ENCODE data around the gene KATNIP. TPM values are rescaled to one million over a fixed set of nuclear protein-coding genes. Genes with fewer than 3 reads are reported as not detected.

KATNIP gene
- total RNA-seq, result 10 to 100 TPM in 1 of 2 experiments, 1 to 10 TPM in 1; 9.8 to 13.7 TPM

DNA sequence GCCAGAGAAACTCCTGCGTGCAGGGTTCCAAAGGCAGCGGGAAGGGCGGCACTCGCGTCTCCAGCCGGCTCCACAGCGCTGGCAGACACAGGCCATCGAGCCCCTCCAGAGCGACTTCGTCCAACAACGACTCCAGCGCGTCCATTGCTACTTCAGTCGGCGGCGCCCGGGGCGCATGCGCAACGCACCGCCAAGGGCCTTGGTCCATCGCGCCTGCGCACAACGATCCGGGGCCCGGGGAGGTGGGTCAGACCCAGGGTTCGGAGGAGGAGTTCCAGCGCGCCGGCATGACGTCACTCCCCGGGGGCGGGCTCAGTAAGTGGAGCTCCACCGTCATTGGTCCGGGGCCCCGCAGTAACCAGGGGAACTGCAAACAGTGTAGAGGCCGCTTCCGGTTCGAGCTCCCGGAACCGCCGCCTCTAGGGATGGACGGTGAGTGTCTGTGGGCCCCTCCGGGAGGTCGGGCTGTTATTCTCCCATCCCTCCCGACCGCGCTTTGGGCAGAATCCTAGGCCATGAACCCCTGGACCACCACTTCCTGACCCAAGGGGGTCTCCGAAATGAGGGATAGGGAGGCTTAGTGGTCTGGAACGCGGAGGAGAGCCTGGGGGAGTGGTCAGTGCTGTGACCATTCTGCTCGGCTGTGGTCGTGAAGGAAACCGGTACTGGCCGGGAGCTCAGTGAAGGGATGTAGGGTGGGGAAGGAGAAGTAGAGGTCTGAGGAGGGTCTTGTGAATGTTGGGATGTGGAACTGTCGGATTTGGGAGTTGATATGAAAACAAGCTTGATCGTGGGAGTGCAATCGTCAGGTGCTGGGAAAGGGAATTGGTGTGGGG lies at the start of gene KATNIP, which contains the start of gene GTF3C1:
Gene KATNIP, plus strand, starts transcription at position 399 of the 836 bp plus-strand sequence. Its CDS starts 27 bp downstream, at position 426.
Gene GTF3C1, minus strand, starts transcription at position 168 of the 836 bp plus-strand sequence. Its CDS starts 23 bp downstream, at position 145.
- no peaks in the 10 kb centered on the region for H3K9me3 Mint-ChIP-seq
- H3K27me3 Mint-ChIP-seq, result no peaks in the 10 kb centered on the region
- ChIA-PET CTCF (interaction anchor here (0.7 kb wide), 1 partner anchor 87 kb away, joined by 3 read pairs; no protein-coding TSS in a partner anchor), POLR2A (interaction anchor here (0.6 to 1.4 kb wide), 10 partner anchors 9 to 346 kb away, joined by 3 to 7 read pairs (median 3); partner anchors contain the start of gene KDM8)
- H3K27ac Mint-ChIP-seq, result peak within 1 kb of the TSS; percentile 74
- peak; percentile 100 for DNase-seq
- H3K4me1 Mint-ChIP-seq (ENCODE audit: low read depth), result peaks cover 33% of the 10 kb centered on the region
- peaks cover 6% of the 10 kb centered on the region for H3K36me3 Mint-ChIP-seq
- peak within 1 kb of the TSS; percentile 88 for H3K4me3 Mint-ChIP-seq
- intact Hi-C loops (cut with micrococcal nuclease), result no loop called here

DNA sequence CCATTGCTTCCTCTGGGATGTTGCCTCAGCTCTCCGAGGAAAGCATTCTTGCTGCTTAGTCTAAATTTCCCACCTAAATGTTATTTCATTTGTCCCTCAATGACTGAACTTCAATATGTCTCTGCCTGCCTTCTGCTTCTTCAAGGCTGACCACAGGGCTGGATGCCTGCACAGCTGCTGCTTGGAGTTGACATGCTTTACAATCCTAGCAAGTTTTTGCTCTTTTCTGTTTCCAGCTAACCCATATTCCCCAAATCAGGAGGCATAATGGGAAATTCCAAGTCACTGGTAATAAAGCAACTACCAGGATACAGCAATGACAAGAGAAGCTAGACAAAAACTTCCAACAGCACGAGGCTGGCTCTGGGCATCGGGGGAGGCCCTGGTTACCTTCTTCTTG lies 49.1 kb upstream of the KATNIP start:
- H3K4me3 Mint-ChIP-seq, result no peak overlapping the region
- no peaks in the 10 kb centered on the region for H3K27me3 Mint-ChIP-seq
- ChIA-PET CTCF (interaction anchor here (1.1 kb wide), 1 partner anchor 15 kb away, joined by 3 read pairs; no protein-coding TSS in a partner anchor), POLR2A (no interaction called here)
- intact Hi-C loops (cut with micrococcal nuclease), result no loop called here
- H3K4me1 Mint-ChIP-seq (ENCODE audit: low read depth), result no peaks in the 10 kb centered on the region
- peaks cover 38% of the 10 kb centered on the region for H3K36me3 Mint-ChIP-seq
- no peak overlapping the region for H3K27ac Mint-ChIP-seq
- H3K9me3 Mint-ChIP-seq, result no peaks in the 10 kb centered on the region
- no peak for DNase-seq

DNA sequence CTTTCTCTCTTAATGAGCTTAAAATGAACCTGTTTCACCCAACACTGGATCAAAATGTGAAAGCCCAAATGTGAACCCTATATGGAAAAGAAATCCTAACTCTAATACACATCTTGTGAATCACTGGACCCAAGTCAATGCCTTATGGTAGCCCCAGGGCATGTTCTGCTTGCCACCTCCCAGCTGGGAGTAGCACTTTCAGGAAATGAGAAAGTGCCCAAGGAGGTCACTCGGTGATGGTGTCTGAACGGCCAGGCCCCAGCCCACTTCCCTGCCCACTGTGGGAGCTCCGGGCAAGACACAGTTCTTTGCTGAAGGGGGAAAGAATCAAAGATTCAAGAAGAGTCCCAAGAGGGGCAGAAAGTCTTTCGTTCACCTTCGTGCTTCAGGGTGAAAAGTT lies 46.3 kb upstream of the KATNIP start:
- peaks cover 35% of the 10 kb centered on the region for H3K36me3 Mint-ChIP-seq

DNA sequence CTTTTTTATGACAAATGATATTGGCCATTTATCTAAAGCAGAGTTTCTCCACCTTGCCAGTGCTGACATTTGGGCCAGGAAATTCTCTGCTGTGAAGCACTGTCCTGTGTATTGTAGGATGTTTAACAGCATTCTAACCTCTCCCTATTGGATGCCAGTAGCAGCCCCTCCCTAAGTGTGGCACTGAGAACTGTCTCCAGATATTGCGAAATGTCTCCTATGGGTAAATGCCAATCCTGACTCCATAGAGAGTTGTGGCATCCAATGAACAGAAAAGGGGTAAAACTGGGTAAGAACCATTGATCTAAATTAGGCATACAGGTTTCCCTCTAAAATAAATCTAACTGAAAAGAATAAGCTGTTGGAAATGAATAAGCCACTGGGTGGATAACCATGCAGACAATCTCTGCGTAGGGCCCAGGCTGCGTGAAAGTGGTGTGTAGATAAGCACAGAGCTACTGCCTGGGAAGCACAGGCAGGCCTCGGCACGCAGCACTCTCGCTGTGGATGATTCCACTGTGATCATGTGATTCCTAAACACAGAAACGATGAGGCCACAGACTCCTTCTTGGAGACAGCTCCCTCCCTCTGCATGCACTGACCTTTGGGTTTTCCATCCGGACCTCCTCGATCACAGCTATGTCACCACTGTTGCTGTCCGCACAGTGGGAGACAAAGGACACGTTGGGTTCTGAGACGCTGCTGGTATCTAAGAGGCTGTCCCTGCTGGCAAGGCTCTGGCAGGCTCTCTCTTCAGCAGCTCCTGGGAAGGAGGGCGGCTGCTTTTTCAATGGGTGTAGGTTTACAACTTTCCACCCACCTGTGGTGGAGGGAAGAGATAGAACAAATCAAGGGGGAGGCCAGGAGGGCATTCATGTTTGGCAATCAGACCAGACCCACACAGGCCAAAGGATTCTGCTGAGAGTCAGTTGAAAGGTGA lies 44.4 kb upstream of the KATNIP start:
- POLR2A ChIA-PET, result no interaction called here
- DNase-seq, result no peak
- H3K36me3 Mint-ChIP-seq, result peaks cover 38% of the 10 kb centered on the region
- no peak overlapping the region for H3K27ac Mint-ChIP-seq
- H3K4me3 Mint-ChIP-seq, result no peak overlapping the region
- no peaks in the 10 kb centered on the region for H3K4me1 Mint-ChIP-seq (ENCODE audit: low read depth)
- no peaks in the 10 kb centered on the region for H3K9me3 Mint-ChIP-seq
- H3K27me3 Mint-ChIP-seq, result no peaks in the 10 kb centered on the region
- intact Hi-C loops (cut with micrococcal nuclease), result no loop called here
- CTCF ChIA-PET, result no interaction called here

More for the DNA sequence above, 46.3 kb upstream of the KATNIP start:
- no peaks in the 10 kb centered on the region for H3K9me3 Mint-ChIP-seq
- no peaks in the 10 kb centered on the region for H3K27me3 Mint-ChIP-seq
- DNase-seq, result no peak
- ChIA-PET CTCF (no interaction called here), POLR2A (no interaction called here)
- no peak overlapping the region for H3K4me3 Mint-ChIP-seq
- intact Hi-C loops (cut with micrococcal nuclease), result no loop called here
- no peak overlapping the region for H3K27ac Mint-ChIP-seq
- H3K4me1 Mint-ChIP-seq (ENCODE audit: low read depth), result no peaks in the 10 kb centered on the region

DNA sequence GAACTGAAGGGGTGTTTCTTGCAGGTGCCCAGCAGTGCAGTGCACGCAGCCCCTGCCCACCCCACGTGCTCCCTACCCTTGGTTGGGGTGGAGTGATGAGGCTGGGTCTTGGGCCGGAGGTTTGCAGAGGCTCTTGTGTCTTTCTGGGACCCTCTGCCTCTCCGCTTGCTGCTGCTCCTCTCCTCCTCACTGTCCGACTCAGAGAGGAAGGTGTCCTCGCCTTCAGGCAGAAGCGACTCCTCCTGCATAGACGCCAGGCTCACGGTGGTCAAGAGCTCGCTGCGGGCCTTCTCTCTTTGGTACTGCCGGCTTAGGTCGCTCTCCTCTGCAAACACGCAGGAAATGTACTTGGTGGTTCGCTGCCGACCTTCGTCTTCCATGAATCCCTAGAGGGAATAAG lies 43.2 kb upstream of the KATNIP start:
- no peaks in the 10 kb centered on the region for H3K9me3 Mint-ChIP-seq
- H3K4me3 Mint-ChIP-seq, result no peak overlapping the region
- H3K4me1 Mint-ChIP-seq (ENCODE audit: low read depth), result no peaks in the 10 kb centered on the region
- CTCF ChIA-PET, result no interaction called here
- peaks cover 43% of the 10 kb centered on the region for H3K36me3 Mint-ChIP-seq
- DNase-seq, result no peak
- intact Hi-C loops (cut with micrococcal nuclease), result no loop called here
- POLR2A ChIA-PET, result no interaction called here
- H3K27ac Mint-ChIP-seq, result no peak overlapping the region
- no peaks in the 10 kb centered on the region for H3K27me3 Mint-ChIP-seq

DNA sequence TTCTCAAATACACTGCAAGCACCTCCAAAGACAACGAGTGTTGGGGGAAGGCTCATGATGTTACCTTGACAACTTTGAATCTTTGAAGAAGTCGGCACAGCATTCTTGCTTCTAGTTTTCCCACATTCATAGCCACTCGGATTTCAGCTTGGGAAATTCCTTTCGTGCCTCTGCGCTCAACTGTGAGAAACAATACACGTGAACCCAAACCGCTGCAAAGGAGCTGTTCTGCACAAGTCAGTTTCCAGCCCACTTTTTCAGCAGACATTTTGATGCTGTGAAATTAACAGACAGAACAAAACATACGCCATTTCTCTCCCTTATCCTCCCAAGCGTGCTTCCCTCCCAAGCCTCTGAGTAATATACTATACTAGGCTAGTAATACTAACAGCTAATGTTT lies 41.5 kb upstream of the KATNIP start:
- no peak for DNase-seq
- Mint-ChIP-seq H3K4me3 (no peak overlapping the region), H3K4me1 (ENCODE audit: low read depth) (no peaks in the 10 kb centered on the region), H3K27ac (no peak overlapping the region), H3K9me3 (no peaks in the 10 kb centered on the region), H3K27me3 (no peaks in the 10 kb centered on the region), H3K36me3 (peaks cover 34% of the 10 kb centered on the region)
- CTCF ChIA-PET, result no interaction called here
- intact Hi-C loops (cut with micrococcal nuclease), result no loop called here
- POLR2A ChIA-PET, result no interaction called here

DNA sequence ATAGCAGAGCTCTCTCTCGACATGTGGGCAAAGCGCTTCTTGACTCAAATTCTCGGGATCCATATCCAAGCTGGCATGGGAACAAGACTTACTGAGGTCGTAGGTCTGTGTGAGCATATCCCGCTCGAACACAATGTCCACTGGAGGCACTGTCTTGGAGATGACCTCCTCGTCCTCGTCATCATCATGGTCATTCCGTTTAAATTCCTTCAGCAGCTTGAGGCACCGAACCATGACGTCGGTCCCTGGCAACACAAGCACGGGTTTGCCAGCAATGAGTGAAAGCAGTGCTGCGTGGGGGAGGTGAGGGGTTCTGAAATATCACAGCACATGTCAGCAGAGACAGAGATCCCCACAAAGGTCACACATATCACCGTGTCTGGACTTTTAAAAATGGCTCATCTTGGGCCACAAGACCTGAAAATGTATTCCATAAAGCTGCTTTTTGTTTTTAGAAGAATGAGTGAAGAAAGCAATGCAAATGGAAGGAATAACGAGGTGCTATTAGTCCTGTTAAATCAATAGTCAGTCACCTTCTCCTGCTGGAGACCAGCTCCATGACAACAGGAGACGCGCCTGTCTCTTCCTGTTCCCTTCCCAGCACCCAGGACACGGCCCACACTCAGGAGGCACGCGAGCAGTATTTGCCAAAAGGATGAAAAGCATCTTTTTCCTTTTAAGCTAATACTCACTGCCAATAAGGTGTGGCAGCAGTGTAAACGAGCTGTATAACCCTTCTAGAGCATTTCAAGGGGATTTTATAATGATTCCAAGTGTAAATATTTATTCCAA lies 38.1 kb upstream of the KATNIP start:
- H3K4me1 Mint-ChIP-seq (ENCODE audit: low read depth), result no peaks in the 10 kb centered on the region
- ChIA-PET POLR2A (no interaction called here), CTCF (no interaction called here)
- no peak for DNase-seq
- H3K27ac Mint-ChIP-seq, result no peak overlapping the region
- peaks cover 20% of the 10 kb centered on the region for H3K36me3 Mint-ChIP-seq
- intact Hi-C loops (cut with micrococcal nuclease), result no loop called here
- no peaks in the 10 kb centered on the region for H3K27me3 Mint-ChIP-seq
- H3K9me3 Mint-ChIP-seq, result no peaks in the 10 kb centered on the region
- no peak overlapping the region for H3K4me3 Mint-ChIP-seq

DNA sequence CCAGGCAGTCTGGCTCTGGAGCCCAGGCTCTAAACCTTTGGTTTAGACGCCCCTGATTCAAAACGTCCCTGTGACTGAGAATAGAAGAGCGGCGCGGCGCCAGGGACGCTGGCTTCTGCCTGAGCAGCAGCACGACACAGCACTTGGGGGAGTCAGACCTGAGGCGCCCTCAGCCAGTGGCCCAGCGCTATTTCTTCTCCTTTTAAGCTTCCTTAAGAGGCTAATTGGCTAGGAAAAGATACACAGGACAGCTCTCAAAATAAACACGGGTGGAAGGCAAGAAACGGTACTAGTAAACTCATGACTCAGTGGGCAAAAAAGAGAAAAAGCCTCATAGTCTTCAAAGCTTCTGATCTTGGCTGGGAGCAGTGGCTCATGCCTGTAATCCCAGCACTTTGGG lies 35.1 kb upstream of the KATNIP start:
- Mint-ChIP-seq H3K4me1 (ENCODE audit: low read depth) (no peaks in the 10 kb centered on the region), H3K36me3 (peaks cover 15% of the 10 kb centered on the region), H3K4me3 (no peak overlapping the region), H3K27me3 (no peaks in the 10 kb centered on the region), H3K9me3 (no peaks in the 10 kb centered on the region), H3K27ac (no peak overlapping the region)
- no peak for DNase-seq
- ChIA-PET POLR2A (no interaction called here), CTCF (interaction anchor here (0.8 to 2.3 kb wide), 3 partner anchors 11 to 51 kb away, joined by 3 to 7 read pairs (median 3); no protein-coding TSS in a partner anchor)
- intact Hi-C loops (cut with micrococcal nuclease), result no loop called here

DNA sequence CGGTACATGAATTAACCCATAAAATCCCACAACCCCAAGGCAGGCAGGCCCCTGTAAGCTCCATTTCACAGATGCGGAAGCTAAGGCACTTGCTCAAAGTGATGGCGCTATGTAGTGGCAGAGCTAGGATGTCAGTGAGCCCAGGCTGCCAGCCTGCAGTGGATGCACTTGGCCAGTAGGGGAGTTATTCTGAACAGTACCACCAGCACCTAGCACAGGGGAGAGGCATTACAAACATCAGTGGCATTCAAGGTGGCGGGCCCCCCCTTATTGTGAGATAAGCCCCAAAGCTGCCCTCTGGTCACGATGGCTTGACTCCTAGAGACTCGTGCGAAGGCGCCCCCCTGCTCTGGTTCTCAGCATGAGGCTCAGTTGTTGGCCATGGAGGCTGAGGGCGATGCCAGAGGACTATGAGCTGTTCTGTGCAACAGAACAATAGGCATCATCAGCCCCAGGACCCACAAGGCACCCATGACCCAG lies 34.0 kb upstream of the KATNIP start:
- intact Hi-C loops (cut with micrococcal nuclease), result no loop called here
- no peaks in the 10 kb centered on the region for H3K9me3 Mint-ChIP-seq
- ChIA-PET CTCF (interaction anchor here (0.6 to 2.3 kb wide), 11 partner anchors 8 to 1684 kb away, joined by 3 to 7 read pairs (median 3); no protein-coding TSS in a partner anchor), POLR2A (no interaction called here)
- no peaks in the 10 kb centered on the region for H3K27me3 Mint-ChIP-seq
- H3K36me3 Mint-ChIP-seq, result peaks cover 15% of the 10 kb centered on the region
- peak; percentile 39 for DNase-seq
- no peak overlapping the region for H3K4me3 Mint-ChIP-seq
- H3K27ac Mint-ChIP-seq, result no peak overlapping the region
- no peaks in the 10 kb centered on the region for H3K4me1 Mint-ChIP-seq (ENCODE audit: low read depth)

DNA sequence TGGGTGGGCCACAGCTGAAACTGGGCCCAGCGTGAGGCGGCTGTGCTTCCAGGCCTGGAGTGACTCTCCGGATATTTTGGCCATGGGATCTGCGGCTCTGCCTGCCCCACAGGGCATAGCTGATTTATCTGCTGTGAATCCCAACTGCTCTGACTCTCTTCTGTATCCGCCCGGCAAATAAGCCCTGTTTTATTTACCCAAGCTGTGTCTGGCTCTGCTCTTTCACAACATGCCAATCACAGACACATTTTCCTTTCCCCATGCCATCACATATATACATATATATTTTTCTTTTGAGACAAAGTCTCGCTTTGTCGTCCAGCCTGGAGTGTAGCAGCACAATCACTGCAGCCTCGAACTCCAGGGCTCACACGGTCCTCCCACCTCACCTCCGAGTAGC lies 33.6 kb upstream of the KATNIP start:
- intact Hi-C loops (cut with micrococcal nuclease), result no loop called here
- H3K4me1 Mint-ChIP-seq (ENCODE audit: low read depth), result no peaks in the 10 kb centered on the region
- peaks cover 13% of the 10 kb centered on the region for H3K36me3 Mint-ChIP-seq

DNA sequence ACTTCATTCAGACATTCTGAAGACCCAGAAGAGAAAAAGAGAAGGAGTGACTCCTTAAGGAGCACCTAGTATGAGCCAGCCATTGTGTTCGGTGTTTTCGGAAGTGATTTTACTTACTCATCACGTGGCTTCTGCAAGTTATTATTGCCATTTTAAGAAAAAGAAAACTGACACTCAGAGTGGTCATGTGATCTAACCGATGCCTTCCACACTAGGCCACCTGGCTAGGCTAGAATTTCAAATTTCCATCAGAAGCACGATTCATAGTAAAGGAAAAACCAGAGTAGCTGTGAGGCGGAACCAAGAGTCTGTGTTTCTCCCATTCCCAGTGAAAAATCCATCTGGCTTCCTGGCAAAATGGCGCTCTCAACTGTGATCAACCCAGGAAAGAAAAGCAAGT lies 32.3 kb upstream of the KATNIP start:
- H3K36me3 Mint-ChIP-seq, result peaks cover 13% of the 10 kb centered on the region

More for the DNA sequence above, 33.6 kb upstream of the KATNIP start:
- no peak for DNase-seq
- Mint-ChIP-seq H3K9me3 (no peaks in the 10 kb centered on the region), H3K4me3 (no peak overlapping the region), H3K27me3 (no peaks in the 10 kb centered on the region), H3K27ac (no peak overlapping the region)
- CTCF ChIA-PET, result interaction anchor here (0.8 to 2.3 kb wide), 5 partner anchors 10 to 368 kb away, joined by 3 to 7 read pairs (median 3); no protein-coding TSS in a partner anchor
- POLR2A ChIA-PET, result no interaction called here

More for the DNA sequence above, 32.3 kb upstream of the KATNIP start:
- Mint-ChIP-seq H3K4me1 (ENCODE audit: low read depth) (no peaks in the 10 kb centered on the region), H3K27me3 (no peaks in the 10 kb centered on the region), H3K27ac (no peak overlapping the region), H3K9me3 (no peaks in the 10 kb centered on the region), H3K4me3 (no peak overlapping the region)
- no peak for DNase-seq
- intact Hi-C loops (cut with micrococcal nuclease), result no loop called here
- ChIA-PET CTCF (no interaction called here), POLR2A (no interaction called here)

Measured in activated CD4-positive, alpha-beta memory T cell treated with anti-CD3 and anti-CD28 coated beads for 36 hours (primary cell).